ENCODE results near the gene ALS2. TPM values are rescaled to one million over a fixed set of nuclear protein-coding genes. Genes with fewer than 3 reads are reported as not detected.

Gene ALS2
- total RNA-seq, 4 donors from 2014 or later, result 14.4 to 23.5 (median 20.7) TPM

- TF ChIP-seq CTCF (IDR thresholded peaks at IDR 0.05; ENCODE audit: low read depth), result no peak
These were observed 29.2 kb downstream of the ALS2 start for GRCh38 chr2:201751566-201751965.

DNA sequence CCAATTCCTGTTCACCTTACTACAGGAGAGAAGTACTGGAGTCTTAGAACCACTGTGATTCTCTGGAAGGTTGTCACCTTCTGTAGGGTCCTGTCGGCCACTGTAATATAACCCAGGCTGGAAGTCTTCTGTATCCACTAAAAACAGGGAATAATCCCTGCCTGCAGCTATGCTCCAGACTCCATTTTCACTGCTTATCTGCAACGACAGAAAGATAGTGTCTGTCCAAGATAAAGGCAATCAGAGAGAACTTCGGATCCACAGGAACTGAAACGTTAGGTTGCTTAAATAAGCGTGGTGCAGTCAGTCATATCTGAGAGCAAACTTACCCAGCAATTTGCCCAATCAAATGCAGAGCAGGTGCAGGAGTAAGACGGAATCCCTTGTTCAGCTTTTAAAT, 34.2 kb downstream of the ALS2 start:
- TF ChIP-seq CTCF (IDR thresholded peaks at IDR 0.05; ENCODE audit: low read depth), result no peak

DNA sequence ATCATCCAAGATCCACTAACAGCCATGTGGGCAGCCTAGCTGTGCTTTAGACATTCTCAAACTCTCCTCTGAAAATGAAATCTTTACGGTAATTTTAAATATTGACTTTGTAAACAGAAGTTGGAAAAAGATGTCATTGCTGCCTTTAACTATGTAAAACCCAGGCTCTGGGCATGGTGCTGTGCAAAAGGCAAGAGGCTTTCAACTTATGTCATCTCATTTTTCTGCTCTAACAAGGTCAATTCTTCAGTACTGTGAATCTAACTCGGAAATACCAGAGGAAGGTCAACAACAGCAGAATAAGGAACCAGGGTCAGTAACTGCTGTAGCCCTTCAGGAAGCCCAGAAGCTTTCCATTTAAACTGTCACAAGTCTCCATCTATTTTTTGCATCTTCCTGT, 45.2 kb downstream of the ALS2 start:
- TF ChIP-seq CTCF (IDR thresholded peaks at IDR 0.05; ENCODE audit: low read depth), result no peak

GRCh38 chr2:201734111-201734510, 46.6 kb downstream of the ALS2 start:
- TF ChIP-seq CTCF (IDR thresholded peaks at IDR 0.05; ENCODE audit: low read depth), result no peak

GRCh38 chr2:201733544-201733943, 47.2 kb downstream of the ALS2 start:
- TF ChIP-seq CTCF (IDR thresholded peaks at IDR 0.05; ENCODE audit: low read depth), result no peak

- TF ChIP-seq CTCF (IDR thresholded peaks at IDR 0.05; ENCODE audit: low read depth), result no peak
These were observed 50.0 kb downstream of the ALS2 start for GRCh38 chr2:201730651-201731285.

- TF ChIP-seq CTCF (IDR thresholded peaks at IDR 0.05; ENCODE audit: low read depth), result no peak
These were observed 65.3 kb downstream of the ALS2 start for GRCh38 chr2:201715459-201715858.
